ENCODE results near the gene FOXB1. TPM values are rescaled to one million over a fixed set of nuclear protein-coding genes. Genes with fewer than 3 reads are reported as not detected.

The FOXB1 gene
- polyA plus RNA-seq, 1 experiment, result not detected

- no peak for DNase-seq (ENCODE audit: low read depth, low spot score)
- Histone ChIP-seq H3K4me3 (ENCODE audit: low read depth, low read length) (no peak overlapping the region), H3K27ac (ENCODE audit: low read depth, low read length) (no peak overlapping the region), H3K9me3 (ENCODE audit: control insufficient read depth, insufficient read depth, low read length) (peaks cover 13% of the 10 kb centered on the region; the same call in 1 of the 2 replicates), H3K27me3 (ENCODE audit: control insufficient read depth, insufficient read depth, low read length) (peaks cover 85% of the 10 kb centered on the region)
- POLR2A ChIA-PET, result no interaction called here
- no peak for TF ChIP-seq CTCF (IDR thresholded peaks at IDR 0.05; ENCODE audit: low read depth, low read length)
- CTCF ChIA-PET, result no interaction called here
These were observed 8.4 kb upstream of the FOXB1 start for GRCh38 chr15:59995568-59996297.

- Histone ChIP-seq H3K4me3 (ENCODE audit: low read depth, low read length) (no peak overlapping the region), H3K27me3 (ENCODE audit: control insufficient read depth, insufficient read depth, low read length) (peaks cover 90% of the 10 kb centered on the region), H3K27ac (ENCODE audit: low read depth, low read length) (no peak overlapping the region), H3K9me3 (ENCODE audit: control insufficient read depth, insufficient read depth, low read length) (peaks cover 13% of the 10 kb centered on the region; the same call in 1 of the 2 replicates)
- no peak for DNase-seq (ENCODE audit: low read depth, low spot score)
- no peak for TF ChIP-seq CTCF (IDR thresholded peaks at IDR 0.05; ENCODE audit: low read depth, low read length)
- ChIA-PET CTCF (no interaction called here), POLR2A (no interaction called here)
These were observed 7.6 kb upstream of the FOXB1 start for GRCh38 chr15:59996298-59997041.

GRCh38 chr15:59997070-59997701, 6.9 kb upstream of the FOXB1 start:
- ChIA-PET POLR2A (no interaction called here), CTCF (no interaction called here)
- no peak for TF ChIP-seq CTCF (IDR thresholded peaks at IDR 0.05; ENCODE audit: low read depth, low read length)
- H3K9me3 ChIP-seq (ENCODE audit: control insufficient read depth, insufficient read depth, low read length), result peaks cover 13% of the 10 kb centered on the region; the same call in 1 of the 2 replicates
- DNase-seq (ENCODE audit: low read depth, low spot score), result no peak
- H3K27me3 ChIP-seq (ENCODE audit: control insufficient read depth, insufficient read depth, low read length), result peaks cover 97% of the 10 kb centered on the region
- H3K27ac ChIP-seq (ENCODE audit: low read depth, low read length), result no peak overlapping the region
- no peak overlapping the region for H3K4me3 ChIP-seq (ENCODE audit: low read depth, low read length)

GRCh38 chr15:59998305-59998949, 5.7 kb upstream of the FOXB1 start:
- H3K9me3 ChIP-seq (ENCODE audit: control insufficient read depth, insufficient read depth, low read length), result peaks cover 8% of the 10 kb centered on the region; the same call in 1 of the 2 replicates
- DNase-seq (ENCODE audit: low read depth, low spot score), result no peak
- CTCF ChIA-PET, result interaction anchor here (1.0 kb wide), 1 partner anchor 81 kb away, joined by 3 read pairs; no protein-coding TSS in a partner anchor

More at GRCh38 chr15:59998305-59998949, 5.7 kb upstream of the FOXB1 start:
- no peak overlapping the region for H3K27ac ChIP-seq (ENCODE audit: low read depth, low read length)
- no peak for TF ChIP-seq CTCF (IDR thresholded peaks at IDR 0.05; ENCODE audit: low read depth, low read length)
- H3K27me3 ChIP-seq (ENCODE audit: control insufficient read depth, insufficient read depth, low read length), result peaks cover 98% of the 10 kb centered on the region
- no peak overlapping the region for H3K4me3 ChIP-seq (ENCODE audit: low read depth, low read length)
- POLR2A ChIA-PET, result no interaction called here

Data from AG04450 (cell line).